NCI-H2196 treated with DMSO at 0.1 percent for 48 hours (cell line): Measurements from ENCODE around the gene FOXS1.
"Not testable (repeated sequence)": the region's sequence is repeated elsewhere in the genome, so short reads cannot be mapped to it uniquely, and the experiment has no call there.

Experiments
- DNase-seq: peaks from one replicate; lab custom pipeline; 2025; ENCODE audit not compliant: unreplicated experiment; lab: John Stamatoyannopoulos, UW

Gene FOXS1

GRCh38 chr20:31840906-31841816, 4.2 kb downstream of the FOXS1 start:
- DNase-seq = no peak

DNA sequence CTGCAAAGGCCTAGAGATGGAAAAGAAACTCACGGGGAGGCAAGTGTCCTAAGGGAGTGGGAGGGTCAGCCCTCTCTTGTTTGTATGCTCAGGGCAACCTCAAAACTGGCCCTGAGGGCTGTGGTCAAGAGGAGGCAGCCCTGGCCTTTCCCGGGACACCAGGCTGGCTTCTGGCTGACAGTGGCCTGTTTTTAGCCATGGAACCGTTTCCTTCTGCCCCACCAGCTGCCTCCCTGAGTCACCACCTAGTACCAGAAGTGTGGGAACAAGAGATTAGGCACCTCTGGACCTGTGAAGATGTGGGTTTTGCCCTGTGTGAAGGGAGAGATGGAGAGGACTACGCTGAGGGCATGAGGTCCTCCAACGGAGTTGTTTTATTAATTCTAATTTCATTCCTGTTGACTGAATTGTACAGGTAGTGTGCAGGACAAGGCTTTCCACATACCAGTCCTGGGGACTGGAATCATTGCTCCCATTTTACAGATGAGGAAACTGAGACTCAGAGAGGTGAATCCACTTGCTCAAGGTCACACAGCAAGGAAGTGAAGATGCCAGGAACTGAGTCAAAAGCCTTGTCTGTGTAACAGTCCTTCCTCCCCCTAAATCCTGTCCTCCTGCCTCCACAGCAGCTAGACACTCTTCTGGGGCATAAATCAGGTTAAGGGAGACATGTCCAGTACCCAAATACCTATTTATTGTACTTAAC, 5.5 kb downstream of the FOXS1 start:
- no peak for DNase-seq

DNA sequence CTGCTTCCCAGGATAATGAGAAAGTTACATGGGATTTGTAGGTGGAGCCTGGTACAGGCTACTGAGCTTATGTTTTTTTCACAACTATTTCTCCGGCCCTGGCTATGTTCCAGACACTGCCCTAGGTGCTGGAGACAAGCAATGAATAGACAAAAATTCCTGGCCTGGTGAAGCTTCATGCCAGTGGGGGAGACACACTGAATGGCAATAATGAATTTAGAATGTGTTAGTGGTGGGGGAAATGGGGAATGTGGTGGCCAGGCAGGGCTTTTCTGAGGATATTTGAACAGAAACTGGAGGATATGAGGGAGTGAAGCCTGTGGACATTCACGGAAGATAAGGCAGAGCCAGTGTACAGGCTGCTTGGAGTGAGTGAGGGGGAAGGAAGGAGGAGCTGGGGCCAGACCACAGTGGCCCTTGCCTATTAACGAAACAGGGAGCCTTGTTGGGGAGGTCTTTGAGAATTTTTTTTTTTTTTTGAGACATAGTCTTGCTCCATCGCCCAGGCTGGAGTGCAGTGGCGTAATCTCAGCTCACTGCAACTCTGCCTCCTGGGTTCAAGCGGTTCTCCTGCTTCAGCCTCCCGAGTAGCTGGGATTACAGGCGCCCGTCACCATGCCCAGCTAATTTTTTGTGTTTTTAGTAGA, 6.6 kb downstream of the FOXS1 start:
- DNase-seq = no peak

DNA sequence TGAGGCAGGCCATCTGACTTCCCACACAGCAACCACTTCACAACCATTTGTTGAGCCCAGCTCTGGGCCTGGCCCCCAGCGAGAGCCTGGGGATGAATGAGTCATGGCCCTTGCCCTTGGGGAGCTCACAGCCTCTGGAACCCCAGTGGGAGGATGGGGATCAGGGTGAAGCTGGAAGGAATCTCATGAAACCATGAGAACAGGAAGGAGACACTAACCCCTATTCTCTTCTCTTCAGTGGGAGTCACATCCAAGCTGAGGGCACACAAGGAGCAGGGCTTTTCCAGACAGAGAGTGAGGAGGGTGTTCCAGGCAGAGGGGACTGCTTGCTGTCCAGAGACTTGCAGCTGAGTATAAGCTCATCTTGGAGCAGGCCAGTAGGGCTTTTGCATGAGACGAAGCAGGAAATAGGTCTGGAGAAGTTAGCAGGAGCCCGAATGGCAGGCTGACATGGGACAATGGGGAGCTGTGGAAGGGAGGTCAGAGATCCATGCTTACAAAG, 7.5 kb downstream of the FOXS1 start:
- DNase-seq = no peak

- no peak for DNase-seq
These were observed 8.4 kb downstream of the FOXS1 start for GRCh38 chr20:31836853-31837608.

- DNase-seq = peak; percentile 81
These were observed 9.2 kb downstream of the FOXS1 start for GRCh38 chr20:31835977-31836852.

DNA sequence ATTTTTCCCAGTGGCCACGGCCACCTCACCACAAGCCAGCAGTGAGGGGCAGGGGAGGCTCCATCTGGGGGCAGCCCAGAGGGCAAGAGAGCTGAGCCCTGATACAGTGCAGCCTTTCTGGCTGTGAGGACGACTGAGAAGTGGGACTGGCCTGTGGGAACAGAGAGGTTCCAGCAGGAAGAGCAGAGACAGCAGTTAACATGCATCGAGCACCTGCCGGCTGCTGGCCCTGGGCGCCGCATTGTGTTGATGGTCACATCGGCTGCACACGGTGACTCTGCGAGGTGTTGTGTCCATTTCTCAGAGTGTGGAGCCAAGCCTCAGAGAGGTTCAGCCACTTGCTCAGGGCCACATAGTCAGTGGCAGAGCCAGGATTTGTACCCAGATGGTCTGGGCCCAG, 9.8 kb downstream of the FOXS1 start:
- no peak for DNase-seq

DNA sequence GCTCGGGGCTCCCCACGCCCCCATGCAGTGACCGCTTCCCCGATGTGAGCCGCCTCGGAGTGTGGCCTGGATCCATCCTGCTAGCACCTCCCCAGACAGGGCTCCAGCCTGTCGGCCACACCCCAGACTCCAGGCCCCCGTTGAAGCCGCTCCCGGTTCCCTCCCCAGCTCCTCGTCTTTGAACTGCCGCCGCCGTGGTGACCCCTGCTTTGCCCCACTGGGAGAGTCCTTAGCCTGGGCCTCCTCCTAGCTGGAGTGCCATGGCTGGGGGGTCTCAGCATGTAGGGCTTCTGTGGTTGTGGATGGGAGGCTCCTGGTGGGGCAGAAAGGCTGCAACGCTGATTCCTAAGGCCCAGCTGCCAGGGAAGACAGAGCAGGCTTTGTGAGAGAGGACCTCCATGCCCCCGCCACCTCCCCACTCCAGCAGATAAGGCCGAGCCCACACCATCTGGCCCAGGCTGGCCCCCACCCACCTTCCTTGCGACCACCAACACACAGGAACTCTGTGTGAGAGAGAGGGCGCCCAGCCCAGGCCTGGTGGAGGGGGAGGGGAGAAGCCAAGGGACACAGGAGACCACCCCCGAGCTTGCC, 11.4 kb downstream of the FOXS1 start:
- DNase-seq = no peak

DNA sequence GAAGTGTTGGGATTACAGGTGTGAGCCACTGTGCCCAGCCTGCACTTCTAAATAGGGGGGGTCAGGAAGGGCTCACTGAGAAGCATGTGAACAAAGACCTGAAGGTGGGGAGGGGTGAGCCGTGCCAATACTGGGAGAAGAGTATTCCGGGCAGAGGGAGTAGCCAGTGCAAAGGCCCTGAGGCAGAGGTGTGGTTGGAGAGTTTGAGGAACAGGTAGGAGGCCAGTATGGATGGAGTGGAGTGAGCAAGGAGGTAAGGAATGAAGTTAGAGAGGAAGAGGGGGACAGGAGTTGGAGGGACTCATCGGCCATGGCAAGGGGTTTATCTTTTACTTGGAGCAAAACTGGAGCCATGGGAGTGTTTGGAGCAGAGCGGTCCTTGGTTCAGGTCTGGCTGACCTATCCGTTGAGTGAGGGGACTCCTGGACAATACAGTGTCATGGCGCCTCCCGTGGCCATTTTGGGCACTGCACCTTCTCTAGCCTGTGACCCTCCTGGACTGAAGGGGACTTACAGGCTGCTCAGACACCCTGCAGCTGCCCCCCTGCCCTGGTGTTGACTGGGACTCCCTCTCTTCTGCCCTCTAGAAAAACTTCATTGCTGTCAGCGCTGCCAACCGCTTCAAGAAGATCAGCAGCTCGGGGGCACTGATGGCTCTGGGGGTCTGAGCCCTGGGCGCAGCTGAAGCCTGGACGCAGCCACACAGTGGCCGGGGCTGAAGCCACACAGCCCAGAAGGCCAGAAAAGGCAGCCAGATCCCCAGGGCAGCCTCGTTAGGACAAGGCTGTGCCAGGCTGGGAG, 12.1 kb downstream of the FOXS1 start:
- no peak for DNase-seq

- no peak for DNase-seq
These were observed 13.6 kb downstream of the FOXS1 start for GRCh38 chr20:31831771-31832306.

GRCh38 chr20:31831211-31831610, 14.2 kb downstream of the FOXS1 start:
- no peak for DNase-seq

DNA sequence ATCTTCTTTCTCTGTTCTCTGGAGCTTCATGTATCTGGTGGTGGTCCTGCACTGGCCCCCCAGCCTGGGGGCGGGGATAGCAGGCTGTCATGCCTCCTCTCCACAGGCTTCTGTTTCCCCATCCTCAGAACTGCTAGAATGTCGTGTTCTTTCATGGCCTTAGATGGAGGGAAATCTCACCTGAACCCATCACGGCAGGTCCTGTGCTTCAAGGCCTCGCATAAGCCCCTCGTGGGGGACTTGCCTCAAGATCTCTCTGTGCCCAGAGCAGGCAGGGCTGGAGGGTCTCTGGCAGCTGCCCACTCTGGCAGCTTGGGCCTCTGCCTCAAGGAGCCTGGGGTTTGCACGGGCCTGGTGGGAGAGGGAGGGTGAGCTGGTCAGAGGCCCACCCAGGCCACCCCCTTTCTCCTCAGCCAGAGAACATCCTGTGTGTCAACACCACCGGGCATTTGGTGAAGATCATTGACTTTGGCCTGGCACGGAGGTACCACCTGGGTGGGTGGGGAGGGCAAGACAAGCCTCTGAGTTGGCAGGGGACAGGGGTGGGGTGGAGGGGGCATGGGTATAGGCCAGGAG, 14.9 kb downstream of the FOXS1 start:
- no peak for DNase-seq

GRCh38 chr20:31829731-31830130, 15.7 kb downstream of the FOXS1 start:
- no peak for DNase-seq

DNA sequence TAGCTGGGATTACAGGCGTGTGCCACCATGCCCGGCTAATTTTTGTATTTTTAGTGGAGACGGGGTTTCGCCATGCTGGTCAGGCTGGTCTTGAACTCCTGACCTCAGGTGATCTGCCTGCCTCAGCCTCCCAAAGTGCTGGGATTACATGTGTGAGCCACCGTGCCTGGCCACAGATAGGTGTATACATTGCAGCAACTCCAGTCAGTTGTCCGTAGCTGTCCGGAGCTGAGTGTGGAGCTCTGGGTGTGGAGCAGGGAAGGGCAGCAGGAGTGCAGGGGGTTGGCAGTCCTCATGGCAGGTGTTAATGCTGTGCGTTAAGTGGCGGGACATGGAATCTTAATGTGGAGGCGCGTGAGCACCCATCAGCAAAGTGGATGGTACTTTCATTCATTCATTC, 17.4 kb downstream of the FOXS1 start:
- DNase-seq = not testable (repeated sequence)

GRCh38 chr20:31827059-31827458, 18.3 kb downstream of the FOXS1 start:
- no peak for DNase-seq

DNA sequence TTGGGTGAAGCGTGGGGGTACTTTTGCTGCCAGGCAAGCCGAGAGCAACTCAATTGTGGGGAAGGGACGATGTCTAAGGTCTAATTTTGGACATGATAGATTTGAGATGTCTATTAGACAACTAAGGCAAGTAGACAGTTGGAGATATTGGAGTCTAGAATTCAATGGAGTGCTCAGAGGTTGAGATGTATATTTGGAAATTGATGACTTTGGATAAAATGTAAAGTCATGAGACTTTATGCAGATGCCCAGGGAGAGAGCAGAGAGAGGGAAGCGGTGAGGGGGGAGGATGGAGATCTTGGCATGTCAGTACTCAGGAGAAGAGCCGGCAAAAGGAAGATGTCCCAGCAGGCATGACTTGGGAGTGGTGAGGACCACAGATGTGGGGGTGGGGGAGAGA, 19.3 kb downstream of the FOXS1 start:
- no peak for DNase-seq

- no peak for DNase-seq
These were observed 20.7 kb downstream of the FOXS1 start for GRCh38 chr20:31824554-31825313.
